ENCODE data around the gene SERBP1. TPM values are rescaled to one million over a fixed set of nuclear protein-coding genes. Genes with fewer than 3 reads are reported as not detected.

The SERBP1 gene
- total and polyA plus RNA-seq, 12 donors = 59.7 to 226 (median 154) TPM

DNA sequence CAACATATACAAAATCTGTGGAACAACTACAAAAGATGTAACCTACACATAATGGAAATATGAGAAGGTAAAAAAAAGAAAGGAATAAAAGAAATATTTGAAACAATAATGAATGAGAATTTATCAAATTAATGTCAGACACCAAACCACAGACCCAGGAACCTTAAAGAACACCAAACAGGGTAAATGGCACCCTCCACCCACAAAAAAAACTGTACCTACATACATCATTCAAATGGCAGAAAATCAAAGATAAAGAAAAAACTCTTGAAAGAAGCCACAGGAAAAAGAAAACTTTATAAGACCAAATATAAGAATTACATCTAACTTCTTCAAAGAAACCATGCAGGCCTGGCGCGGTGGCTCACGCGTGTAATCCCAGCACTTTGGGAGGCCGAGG lies 68.6 kb downstream of the SERBP1 start:
- 92 to 98% (median 96%) methylated on average over 5 of the region's 5 CpGs for WGBS, 4 donors
- no peak for TF ChIP-seq POLR2A (IDR thresholded peaks at IDR 0.05)
- TF ChIP-seq, protein P1, sequence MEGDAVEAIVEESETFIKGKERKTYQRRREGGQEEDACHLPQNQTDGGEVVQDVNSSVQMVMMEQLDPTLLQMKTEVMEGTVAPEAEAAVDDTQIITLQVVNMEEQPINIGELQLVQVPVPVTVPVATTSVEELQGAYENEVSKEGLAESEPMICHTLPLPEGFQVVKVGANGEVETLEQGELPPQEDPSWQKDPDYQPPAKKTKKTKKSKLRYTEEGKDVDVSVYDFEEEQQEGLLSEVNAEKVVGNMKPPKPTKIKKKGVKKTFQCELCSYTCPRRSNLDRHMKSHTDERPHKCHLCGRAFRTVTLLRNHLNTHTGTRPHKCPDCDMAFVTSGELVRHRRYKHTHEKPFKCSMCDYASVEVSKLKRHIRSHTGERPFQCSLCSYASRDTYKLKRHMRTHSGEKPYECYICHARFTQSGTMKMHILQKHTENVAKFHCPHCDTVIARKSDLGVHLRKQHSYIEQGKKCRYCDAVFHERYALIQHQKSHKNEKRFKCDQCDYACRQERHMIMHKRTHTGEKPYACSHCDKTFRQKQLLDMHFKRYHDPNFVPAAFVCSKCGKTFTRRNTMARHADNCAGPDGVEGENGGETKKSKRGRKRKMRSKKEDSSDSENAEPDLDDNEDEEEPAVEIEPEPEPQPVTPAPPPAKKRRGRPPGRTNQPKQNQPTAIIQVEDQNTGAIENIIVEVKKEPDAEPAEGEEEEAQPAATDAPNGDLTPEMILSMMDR (IDR thresholded peaks at IDR 0.05) = no peak
- Histone ChIP-seq H3K4me1 (replicated peaks in 1 of 2) (no peaks in the 10 kb centered on the region), H3K36me3 (replicated peaks in 1 of 2) (no peaks in the 10 kb centered on the region), H3K4me3 (no peak overlapping the region), H3K9me3 (replicated peaks in 1 of 3) (no peaks in the 10 kb centered on the region), H3K27ac (no peak overlapping the region), H3K27me3 (no peaks in the 10 kb centered on the region)
- intact Hi-C loops (cut with DNase I) = no loop called here
- DNase-seq = no peak

DNA sequence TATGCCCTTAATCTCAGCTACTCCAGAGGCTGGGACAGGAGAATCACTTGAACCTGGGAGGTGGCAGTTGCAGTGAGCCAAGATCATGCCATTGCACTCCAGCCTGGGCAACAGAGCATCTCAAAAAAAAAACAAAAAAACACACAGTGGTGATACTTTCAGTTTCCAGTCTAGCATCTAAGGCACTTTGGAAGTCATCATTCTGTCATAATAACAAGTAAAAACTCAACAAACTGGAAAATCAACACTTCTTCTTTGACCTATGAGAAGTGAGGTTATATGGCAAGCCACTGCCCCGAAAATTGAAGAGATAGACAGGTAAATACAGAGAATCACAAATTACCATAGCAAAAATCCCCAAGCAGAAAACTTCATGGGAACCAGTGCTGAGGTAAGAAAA lies 70.6 kb downstream of the SERBP1 start:
- WGBS, 4 donors = 94 to 100% (median 99%) methylated on average over 1 of the region's 1 CpG
- H3K4me3 ChIP-seq = no peak overlapping the region
- no peaks in the 10 kb centered on the region for H3K27me3 ChIP-seq
- H3K9me3 ChIP-seq (replicated peaks in 1 of 3) = no peaks in the 10 kb centered on the region
- intact Hi-C loops (cut with DNase I) = no loop called here
- H3K4me1 ChIP-seq (replicated peaks in 1 of 2) = no peaks in the 10 kb centered on the region
- no peak for DNase-seq
- H3K27ac ChIP-seq = no peak overlapping the region
- no peaks in the 10 kb centered on the region for H3K36me3 ChIP-seq (replicated peaks in 1 of 2)
- TF ChIP-seq, protein P1 (IDR thresholded peaks at IDR 0.05) = no peak
- TF ChIP-seq POLR2A (IDR thresholded peaks at IDR 0.05) = no peak

Small RNA genes lying within 50 kb of the gene (small RNA-seq; reads per million reads assigned to genes)
- 0 reads per million in 2 donors for gene RNU6-387P

Other genes starting within 250 kb of the SERBP1 start
- 1 to 10 TPM in 3 of 9 donors, under 1 TPM in 4, not detected in 2; 0.28 to 2.6 (median 0.81) TPM for gene IL12RB2, start 122.5 kb downstream of the SERBP1 start, total RNA-seq
- under 1 TPM; 0.24 to 0.48 (median 0.34) TPM for gene IL12RB2, start 122.5 kb downstream of the SERBP1 start, polyA plus RNA-seq

Data from adrenal gland (tissue), 12 donors.